Measurements from ENCODE around the gene SATB1. TPM values are rescaled to one million over a fixed set of nuclear protein-coding genes. Genes with fewer than 3 reads are reported as not detected.

The SATB1 gene
- total and polyA plus RNA-seq, 2 of the 8 experiments (the other 6 are each of a cell fraction or from before 2014, with no cell fraction given) = 18.8 to 28.0 TPM

DNA sequence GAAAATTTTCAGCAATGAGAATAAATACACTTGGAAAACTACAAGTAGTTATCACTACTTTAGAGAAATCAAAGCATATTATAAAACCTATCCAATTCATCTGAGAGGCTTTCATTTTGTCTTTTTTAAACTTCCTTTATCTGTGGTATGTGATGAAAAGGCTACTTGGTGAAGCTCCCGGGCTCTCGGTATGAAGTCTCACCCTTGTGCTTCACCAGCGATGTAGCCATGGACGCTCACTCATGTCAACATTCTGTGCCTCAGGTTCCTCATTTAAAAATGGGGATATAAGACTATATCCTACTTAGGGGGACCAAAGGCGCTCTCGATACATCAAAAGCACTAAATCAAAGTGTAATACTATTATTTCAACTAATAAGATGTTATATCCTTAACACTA lies 14.9 kb downstream of the SATB1 start:
- no peak for DNase-seq (ENCODE audit: low read depth in 1 of 2, low spot score in 2 of 2)
- Histone ChIP-seq H3K79me2 (ENCODE audit: control insufficient read depth in 1 of 2, insufficient read depth in 2 of 2, low read length in 2 of 2) (no peaks in the 10 kb centered on the region), H3K4me1 (replicated peaks in 1 of 4; ENCODE audit: control insufficient read depth in 3 of 4, insufficient read depth in 4 of 4, low read length in 3 of 4) (no peaks in the 10 kb centered on the region; a peak in 1 of 7 replicates), H3K23ac (ENCODE audit: insufficient read length) (no peak overlapping the region), H3K4me3 (ENCODE audit: extremely low read depth in 1 of 4, insufficient read depth in 2 of 4, low read depth in 3 of 4, low read length in 4 of 4) (no peak overlapping the region), H2AFZ (ENCODE audit: low read length) (no peak overlapping the region), H3K23me2 (ENCODE audit: low read depth, low read length) (no peaks in the 10 kb centered on the region), H3K14ac (ENCODE audit: insufficient read length) (no peak overlapping the region), H2AK5ac (ENCODE audit: low read depth, low read length) (no peak overlapping the region), H3K9me3 (ENCODE audit: insufficient read depth in 2 of 2, low read depth in 1 of 2, low read length in 1 of 2) (no peaks in the 10 kb centered on the region), H3K27me3 (replicated peaks in 1 of 4; ENCODE audit: control insufficient read depth in 3 of 4, extremely low read depth in 1 of 4, insufficient read depth in 3 of 4, low read length in 3 of 4) (no peaks in the 10 kb centered on the region), H4K8ac (ENCODE audit: extremely low read depth, insufficient read depth, low read length) (no peak overlapping the region), H4K5ac (ENCODE audit: insufficient read length, low read depth, low read length) (no peak overlapping the region), H2BK12ac (ENCODE audit: low read depth, low read length) (no peak overlapping the region), H3K9ac (replicated peaks in 1 of 4; ENCODE audit: extremely low read depth in 1 of 4, low read depth in 3 of 4, low read length in 3 of 4) (no peak overlapping the region), H2BK5ac (ENCODE audit: low read depth, low read length) (no peak overlapping the region), H3K4ac (replicated peaks; ENCODE audit: insufficient read length, low read depth, low read length) (no peak overlapping the region), H3K79me1 (ENCODE audit: low read depth, low read length) (no peaks in the 10 kb centered on the region), H2BK120ac (replicated peaks; ENCODE audit: low read depth, low read length) (no peak overlapping the region), H4K20me1 (replicated peaks in 1 of 2; ENCODE audit: control insufficient read depth in 1 of 2, insufficient read depth in 2 of 2, low read length in 2 of 2) (no peaks in the 10 kb centered on the region), H2BK20ac (ENCODE audit: low read length) (no peak overlapping the region), H3K18ac (ENCODE audit: extremely low read depth, low read length) (no peak overlapping the region), H3K36me3 (ENCODE audit: control insufficient read depth in 2 of 4, insufficient read depth in 4 of 4, low read length in 3 of 4) (peaks cover 4 to 9% (median 6%) of the 10 kb centered on the region in 4 experiments; a peak in 6 of 8 replicates), H3K56ac (replicated peaks; ENCODE audit: insufficient read length, low read depth, low read length) (no peak overlapping the region), H2BK15ac (ENCODE audit: low read length) (no peak overlapping the region), H4K91ac (replicated peaks; ENCODE audit: insufficient read length, low read length) (no peak overlapping the region), H3K27ac (ENCODE audit: low read depth, low read length) (no peak overlapping the region), H3K4me2 (ENCODE audit: insufficient read depth in 1 of 2, low read depth in 2 of 2, low read length in 2 of 2) (no peak overlapping the region)
- 87% methylated on average over 6 of the region's 6 CpGs; no CpG with 5 or more reads in 1 of the 2 experiments for WGBS, 2 experiments (ENCODE audit: extremely low coverage in 1 of 2, insufficient coverage in 1 of 2, insufficient read length in 1 of 2, insufficient replicate concordance in 2 of 2, low coverage in 1 of 2, low lambda C conversion rate in 2 of 2, missing lambda C conversion rate in 1 of 2)
- ChIA-PET CTCF (ENCODE audit: partially characterized antibody) (no interaction called here), POLR2A (ENCODE audit: partially characterized antibody) (no interaction called here)
- no peak for FAIRE-seq
- no peak for TF ChIP-seq TAF1 (IDR thresholded peaks at IDR 0.05; ENCODE audit: low read depth, low read length)
- TF ChIP-seq, protein P1, sequence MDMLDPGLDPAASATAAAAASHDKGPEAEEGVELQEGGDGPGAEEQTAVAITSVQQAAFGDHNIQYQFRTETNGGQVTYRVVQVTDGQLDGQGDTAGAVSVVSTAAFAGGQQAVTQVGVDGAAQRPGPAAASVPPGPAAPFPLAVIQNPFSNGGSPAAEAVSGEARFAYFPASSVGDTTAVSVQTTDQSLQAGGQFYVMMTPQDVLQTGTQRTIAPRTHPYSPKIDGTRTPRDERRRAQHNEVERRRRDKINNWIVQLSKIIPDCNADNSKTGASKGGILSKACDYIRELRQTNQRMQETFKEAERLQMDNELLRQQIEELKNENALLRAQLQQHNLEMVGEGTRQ (IDR thresholded peaks at IDR 0.05; ENCODE audit: low read length) = no peak
- TF ChIP-seq POU5F1 (IDR thresholded peaks at IDR 0.05; ENCODE audit: low read depth, low read length) = no peak
- no peak for TF ChIP-seq SP4 (IDR thresholded peaks at IDR 0.05; ENCODE audit: low read length)
- TF ChIP-seq MAFK (IDR thresholded peaks at IDR 0.05; ENCODE audit: low read depth, low read length) = no peak
- no peak for TF ChIP-seq SAP30 (IDR thresholded peaks at IDR 0.05; ENCODE audit: insufficient read depth, insufficient replicate concordance, low read length)
- no peak for TF ChIP-seq ASH2L (IDR thresholded peaks at IDR 0.05; ENCODE audit: low read length)
- TF ChIP-seq NRF1 (IDR thresholded peaks at IDR 0.05; ENCODE audit: low read depth, low read length) = no peak
- TF ChIP-seq, protein P2, sequence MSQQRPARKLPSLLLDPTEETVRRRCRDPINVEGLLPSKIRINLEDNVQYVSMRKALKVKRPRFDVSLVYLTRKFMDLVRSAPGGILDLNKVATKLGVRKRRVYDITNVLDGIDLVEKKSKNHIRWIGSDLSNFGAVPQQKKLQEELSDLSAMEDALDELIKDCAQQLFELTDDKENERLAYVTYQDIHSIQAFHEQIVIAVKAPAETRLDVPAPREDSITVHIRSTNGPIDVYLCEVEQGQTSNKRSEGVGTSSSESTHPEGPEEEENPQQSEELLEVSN (IDR thresholded peaks at IDR 0.05) = no peak
- no peak for TF ChIP-seq CHD1 (IDR thresholded peaks at IDR 0.05; ENCODE audit: low read depth, low read length)
- no peak for TF ChIP-seq HDAC2 (IDR thresholded peaks at IDR 0.05; ENCODE audit: borderline replicate concordance in 1 of 2, low read depth in 2 of 2, low read length in 2 of 2)
- no peak for TF ChIP-seq YY1 (IDR thresholded peaks at IDR 0.05; ENCODE audit: low read depth, low read length)
- TF ChIP-seq KDM5A (IDR thresholded peaks at IDR 0.05; ENCODE audit: low read length) = no peak

Measured in H1 (cell line).